Measurements from ENCODE around the gene CSTF3. TPM values are rescaled to one million over a fixed set of nuclear protein-coding genes. Genes with fewer than 3 reads are reported as not detected.

The CSTF3 gene
- polyA plus RNA-seq, 3 donors: 59.0 to 67.3 (median 67.2) TPM

DNA sequence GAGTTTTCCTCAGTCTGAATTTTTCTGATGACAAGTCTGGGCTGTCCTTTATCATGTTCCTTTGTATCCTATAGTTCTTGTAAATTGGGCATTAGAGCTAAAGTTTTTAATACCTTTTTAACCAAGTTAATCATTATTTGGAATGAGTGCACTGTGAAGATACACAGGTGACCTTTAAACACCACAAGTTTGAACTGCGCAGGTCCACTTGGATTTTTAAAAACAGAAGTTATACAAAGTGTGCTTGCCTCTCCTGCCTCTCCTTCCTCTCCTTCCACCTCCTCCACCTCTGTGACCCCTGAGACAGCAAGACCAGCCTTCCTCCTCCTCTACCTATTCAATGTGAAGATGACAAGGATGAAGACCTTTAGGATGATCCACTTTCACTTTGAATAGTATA is 126.3 kb downstream of the CSTF3 start:
- no peak for DNase-seq (ENCODE audit: extremely low read depth in 1 of 11, low read depth in 9 of 11, low spot score in 4 of 11)

Other genes with a start within 250 kb of the CSTF3 start
- gene DEPDC7, start 145.6 kb downstream of the CSTF3 start, polyA plus RNA-seq (ENCODE audit: insufficient read length in 3 of 3): 1 to 10 TPM; 7.0 to 9.0 (median 7.7) TPM
- 10 to 100 TPM in 2 of 3 donors, 1 to 10 TPM in 1; 9.2 to 11.1 (median 10.2) TPM for gene TCP11L1, start 121.9 kb downstream of the CSTF3 start, polyA plus RNA-seq (ENCODE audit: insufficient read length in 3 of 3)
- 10 to 100 TPM; 42.9 to 51.8 (median 48.4) TPM for gene HIPK3, start 95.9 kb upstream of the CSTF3 start, polyA plus RNA-seq (ENCODE audit: insufficient read length in 3 of 3)
- gene KIAA1549L, start 214.6 kb upstream of the CSTF3 start, polyA plus RNA-seq (ENCODE audit: insufficient read length in 3 of 3): 1 to 10 TPM; 1.5 to 2.6 (median 2.0) TPM